Skeletal muscle tissue (tissue), 1 donor: ENCODE results near the gene ITGA4. TPM values are rescaled to one million over a fixed set of nuclear protein-coding genes. Genes with fewer than 3 reads are reported as not detected.

Experiments
- total RNA-seq: library from RNA; depleted of rRNA; stranded (reverse); fragments of >200 nt; gene quantifications from one replicate; pipeline ENCODE4 v1.2.3, GENCODE V29; 2014

Gene ITGA4
- total RNA-seq, 1 donor from 2014 or later: 19.3 TPM

Other genes starting within 250 kb of the ITGA4 start
- gene CERKL, start 199.7 kb downstream of the ITGA4 start, total RNA-seq: not detected
- not detected for gene NEUROD1, start 223.1 kb downstream of the ITGA4 start, total RNA-seq